ENCODE results near the gene TTC7B.

DNA sequence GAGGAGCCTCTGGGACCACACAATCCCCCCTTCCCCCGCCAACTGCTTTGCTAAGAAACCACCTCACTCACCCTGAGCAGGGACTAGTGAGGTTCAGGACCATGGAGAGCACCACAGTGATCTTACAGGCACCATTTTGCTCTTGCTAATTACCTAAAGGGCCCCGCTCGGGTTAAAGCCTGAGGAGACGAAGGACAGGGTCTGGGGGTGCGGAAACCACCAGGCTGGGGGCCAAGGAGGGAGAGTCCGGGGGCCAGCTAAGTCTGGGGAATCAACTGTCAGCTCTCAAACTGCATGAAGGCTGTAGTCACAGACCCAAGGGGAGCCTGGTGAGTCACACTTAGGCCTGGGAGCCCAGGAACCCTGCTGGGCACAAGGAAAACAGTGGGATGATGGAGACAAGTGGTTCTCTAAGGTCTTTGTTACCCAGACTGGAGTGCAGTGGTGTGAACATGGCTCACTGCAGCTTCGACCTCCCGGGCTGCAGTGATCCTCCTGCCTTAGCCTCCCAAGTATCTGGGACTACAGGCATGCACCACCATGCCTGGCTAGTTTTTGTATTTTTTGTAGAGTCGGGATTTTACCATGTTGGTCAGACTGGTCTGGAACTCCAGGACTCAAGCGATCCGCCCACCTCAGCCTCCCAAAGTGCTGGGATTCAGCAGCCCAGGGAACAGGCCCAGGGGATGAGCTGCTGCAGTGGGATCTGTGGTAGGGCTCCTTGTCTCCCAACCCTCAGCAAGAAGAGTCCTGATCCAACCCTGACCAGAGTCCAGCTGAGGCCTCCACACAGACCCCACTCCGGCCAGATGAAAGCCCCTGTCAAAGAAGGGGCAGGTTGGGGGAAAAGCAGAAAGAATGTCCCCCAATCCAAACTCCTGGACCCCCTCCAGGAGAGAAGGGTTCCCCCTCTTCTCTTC lies 320.6 kb downstream of the TTC7B start:
- TF ChIP-seq EZH2phosphoT487 (IDR thresholded peaks at IDR 0.05; ENCODE audit: insufficient read depth, low read depth) (no peak), EZH2 (IDR thresholded peaks at IDR 0.05; ENCODE audit: insufficient read depth, poor library complexity, severe bottlenecking) (no peak)
